Kidney glomerular epithelial cell (primary cell): ENCODE measurements around the gene GSTT2.
"Not testable (repeated sequence)": the region's sequence is repeated elsewhere in the genome, so short reads cannot be mapped to it uniquely, and the experiment has no call there.

Experiments
- DNase-seq: peaks from one replicate; lab custom pipeline; 2025; lab: John Stamatoyannopoulos, UW

The GSTT2 gene

GRCh38 chr22:23979557-23980240, at the start of gene GSTT2:
Gene GSTT2, plus strand, starts transcription at chr22:23980134.
- DNase-seq: not testable (repeated sequence)

GRCh38 chr22:23938328-23939016, 41.5 kb upstream of the GSTT2 start:
- no peak for DNase-seq

- no peak for DNase-seq
Observed at GRCh38 chr22:23939017-23939357, 40.9 kb upstream of the GSTT2 start.

- DNase-seq: not testable (repeated sequence)
Observed at GRCh38 chr22:23940166-23940565, 39.8 kb upstream of the GSTT2 start.

GRCh38 chr22:23947391-23947790, 32.5 kb upstream of the GSTT2 start:
- not testable (repeated sequence) for DNase-seq

- DNase-seq: not testable (repeated sequence)
Observed at GRCh38 chr22:23949764-23950163, 30.2 kb upstream of the GSTT2 start.

GRCh38 chr22:23951383-23951782, 28.6 kb upstream of the GSTT2 start:
- DNase-seq: not testable (repeated sequence)

- not testable (repeated sequence) for DNase-seq
Observed at GRCh38 chr22:23952794-23953405, 27.0 kb upstream of the GSTT2 start.

- not testable (repeated sequence) for DNase-seq
Observed at GRCh38 chr22:23953485-23953884, 26.4 kb upstream of the GSTT2 start.

- not testable (repeated sequence) for DNase-seq
Observed at GRCh38 chr22:23954193-23954990, 25.5 kb upstream of the GSTT2 start.

GRCh38 chr22:23954991-23955305, 25.0 kb upstream of the GSTT2 start:
- not testable (repeated sequence) for DNase-seq

- not testable (repeated sequence) for DNase-seq
Observed at GRCh38 chr22:23955886-23956285, 24.0 kb upstream of the GSTT2 start.

GRCh38 chr22:23956301-23956900, 23.5 kb upstream of the GSTT2 start:
- DNase-seq: peak; percentile 38

- DNase-seq: not testable (repeated sequence)
Observed at GRCh38 chr22:23961084-23961771, 18.7 kb upstream of the GSTT2 start, which contains the start of gene GSTT2B. Gene GSTT2B, minus strand, starts transcription at chr22:23961195. Its CDS starts 64 bp downstream, at chr22:23961131.

- DNase-seq: not testable (repeated sequence)
Observed at GRCh38 chr22:23966094-23966493, 13.8 kb upstream of the GSTT2 start.

- DNase-seq: not testable (repeated sequence)
Observed at GRCh38 chr22:23966568-23966967, 13.4 kb upstream of the GSTT2 start, which contains the start of gene DDTL. Gene DDTL, plus strand, starts transcription at chr22:23966888. Its CDS starts 27 bp downstream, at chr22:23966915.

- DNase-seq: no peak
Observed at GRCh38 chr22:23969071-23969470, 10.9 kb upstream of the GSTT2 start.

- no peak for DNase-seq
Observed at GRCh38 chr22:23970201-23970641, 9.7 kb upstream of the GSTT2 start.

- no peak for DNase-seq
Observed at GRCh38 chr22:23970816-23971486, 9.0 kb upstream of the GSTT2 start.

- DNase-seq: not testable (repeated sequence)
Observed at GRCh38 chr22:23971927-23972326, 8.0 kb upstream of the GSTT2 start.
